Gastroesophageal sphincter (tissue), 3 donors: ENCODE data around the gene SF3A1.

Source experiments
- EP300 ChIP-seq: sonication (generic); formaldehyde crosslinking; IDR thresholded peaks from one replicate; pipeline ENCODE4 v1.6.1; 2017; ENCODE audit warnings: antibody characterized with exemption, mild to moderate bottlenecking
- POLR2A ChIP-seq, 2 donors: fragments of 450-650 bp; IDR thresholded peaks; one replicate each; pipeline ENCODE4 v1.6.1; 2017; ENCODE audit warnings: antibody characterized with exemption in 2 of 2, mild to moderate bottlenecking in 2 of 2, moderate library complexity in 1 of 2
- POLR2AphosphoS5 ChIP-seq: sonication (generic); formaldehyde crosslinking; IDR thresholded peaks from one replicate; pipeline ENCODE4 v1.6.1; 2017; ENCODE audit warnings: antibody characterized with exemption
- TF ChIP-seq, protein P1 (sequence below), 4 experiments: fragments of 200-600 bp in 2 of 4; fragments of 450-650 bp in 2 of 4; sonication (generic) in 1 of 4; IDR thresholded peaks; one replicate each; pipeline ENCODE4 v1.5.1; 2017 to 2019; ENCODE audit warnings: antibody characterized with exemption in 4 of 4, mild to moderate bottlenecking in 2 of 4, moderate library complexity in 2 of 4

DNA sequence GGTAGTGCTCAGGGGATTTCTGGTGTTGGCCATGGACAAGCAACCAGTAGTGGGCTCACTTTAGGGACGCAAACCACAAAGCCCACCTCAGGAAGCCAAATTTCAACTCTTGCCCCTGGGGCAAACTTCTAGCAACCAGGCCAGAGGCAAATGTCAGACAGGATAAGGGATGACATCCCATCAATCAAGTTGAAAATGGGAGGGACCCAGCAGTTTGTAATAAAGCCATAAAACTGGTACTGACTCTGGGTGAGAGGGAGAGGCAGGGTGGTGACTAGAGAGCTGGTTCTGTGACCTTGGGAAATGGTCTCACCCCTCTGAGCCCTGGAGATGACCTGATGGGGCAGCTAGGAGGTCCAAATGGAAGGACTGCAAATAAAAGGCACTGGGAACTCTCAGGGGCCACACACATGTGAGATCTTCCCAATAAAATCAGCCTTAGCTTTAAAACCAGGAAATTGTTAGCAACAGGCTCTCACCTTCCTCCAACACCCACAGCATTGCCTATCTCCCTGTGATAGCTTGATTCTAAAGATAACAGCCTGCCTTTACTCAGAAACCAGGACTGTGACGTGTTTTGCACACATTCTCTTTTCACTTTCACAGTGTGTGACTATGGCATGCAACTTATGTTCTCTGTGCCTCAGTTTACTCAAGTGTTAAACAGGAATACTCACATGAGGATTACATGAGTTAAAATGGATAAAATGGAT lies 23.5 kb downstream of the SF3A1 start:
- TF ChIP-seq, protein P1, sequence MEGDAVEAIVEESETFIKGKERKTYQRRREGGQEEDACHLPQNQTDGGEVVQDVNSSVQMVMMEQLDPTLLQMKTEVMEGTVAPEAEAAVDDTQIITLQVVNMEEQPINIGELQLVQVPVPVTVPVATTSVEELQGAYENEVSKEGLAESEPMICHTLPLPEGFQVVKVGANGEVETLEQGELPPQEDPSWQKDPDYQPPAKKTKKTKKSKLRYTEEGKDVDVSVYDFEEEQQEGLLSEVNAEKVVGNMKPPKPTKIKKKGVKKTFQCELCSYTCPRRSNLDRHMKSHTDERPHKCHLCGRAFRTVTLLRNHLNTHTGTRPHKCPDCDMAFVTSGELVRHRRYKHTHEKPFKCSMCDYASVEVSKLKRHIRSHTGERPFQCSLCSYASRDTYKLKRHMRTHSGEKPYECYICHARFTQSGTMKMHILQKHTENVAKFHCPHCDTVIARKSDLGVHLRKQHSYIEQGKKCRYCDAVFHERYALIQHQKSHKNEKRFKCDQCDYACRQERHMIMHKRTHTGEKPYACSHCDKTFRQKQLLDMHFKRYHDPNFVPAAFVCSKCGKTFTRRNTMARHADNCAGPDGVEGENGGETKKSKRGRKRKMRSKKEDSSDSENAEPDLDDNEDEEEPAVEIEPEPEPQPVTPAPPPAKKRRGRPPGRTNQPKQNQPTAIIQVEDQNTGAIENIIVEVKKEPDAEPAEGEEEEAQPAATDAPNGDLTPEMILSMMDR (IDR thresholded peaks at IDR 0.05): no peak
- TF ChIP-seq POLR2AphosphoS5 (no peak), EP300 (no peak), POLR2A (IDR thresholded peaks at IDR 0.05) (no peak)
